K562 (cell line): Measurements from ENCODE around the gene KCNJ15. TPM values are rescaled to one million over a fixed set of nuclear protein-coding genes. Genes with fewer than 3 reads are reported as not detected.

ENCODE experiments used
- CCNT2 ChIP-seq: IDR thresholded peaks from 2 replicates; pipeline ENCODE4 v1.6.1; 2011; ENCODE audit warnings: borderline replicate concordance, low read depth, mild to moderate bottlenecking, moderate library complexity, mixed read lengths, low read length; ENCODE audit not compliant: insufficient read length; ENCODE audit errors: extremely low read depth
- HOMEZ ChIP-seq: fragments of 250-450 bp; sonication (Bioruptor Pico); IDR thresholded peaks from 2 replicates; pipeline ENCODE4 v1.4.0; 2020; ENCODE audit warnings: mild to moderate bottlenecking, moderate library complexity
- NONO ChIP-seq, 2 experiments: fragments of 200-400 bp in 1 of 2; fragments of 450-650 bp in 1 of 2; formaldehyde crosslinking in 1 of 2; IDR thresholded peaks; 2 replicates each; pipeline ENCODE4 v1.6.1; 2017; ENCODE audit warnings: low read depth in 2 of 2, mild to moderate bottlenecking in 2 of 2, moderate library complexity in 2 of 2, low read length in 1 of 2
- POLR2B ChIP-seq: fragments of 450-650 bp; IDR thresholded peaks from 2 replicates; pipeline ENCODE4 v1.6.1; 2018; ENCODE audit warnings: low read depth; ENCODE audit not compliant: partially characterized antibody
- SMARCE1 ChIP-seq: fragments of 450-650 bp; IDR thresholded peaks from 2 replicates; pipeline ENCODE4 v1.7.1; 2016; ENCODE audit warnings: mild to moderate bottlenecking
- SP2 ChIP-seq: IDR thresholded peaks from 2 replicates; pipeline ENCODE4 v1.6.1; 2011; ENCODE audit warnings: mild to moderate bottlenecking, low read depth, low read length, moderate library complexity; ENCODE audit not compliant: poor library complexity, severe bottlenecking; ENCODE audit errors: extremely low read depth
- ZFP91 ChIP-seq: sonication (generic); formaldehyde crosslinking; IDR thresholded peaks from 2 replicates; pipeline ENCODE4 v1.8.0; 2022; ENCODE audit warnings: mild to moderate bottlenecking, missing genetic modification reagents
- ZHX1 ChIP-seq: fragments of 150-350 bp; conservative IDR thresholded peaks from 2 replicates; pipeline ENCODE4 v1.6.1; 2014; ENCODE audit warnings: low read length
- ZNF197 ChIP-seq: fragments of 200-800 bp; sonication (Bioruptor generic); IDR thresholded peaks from 2 replicates; pipeline ENCODE4 v1.6.1; 2016; ENCODE audit warnings: low read depth, missing genetic modification characterization, missing compliant biosample characterization
- ZNF347 ChIP-seq: fragments of 450-650 bp; formaldehyde crosslinking; IDR thresholded peaks from 2 replicates; pipeline ENCODE4 v1.4.0; 2020; ENCODE audit warnings: low read depth, mild to moderate bottlenecking, moderate library complexity
- polyA plus RNA-seq, 8 experiments: library from polyadenylated mRNA; depleted of rRNA in 4 of 8; stranded (reverse) in 5 of 8; unstranded in 3 of 8; fragments of >200 nt; fragmentation: Nextera tagmentation in 2 of 8; fragmentation: Illumina TruSeq in 1 of 8; extraction: Ambion mirVana in 2 of 8; extraction: Trizol in 1 of 8; gene quantifications; 2 replicates each; pipeline versions ENCODE4 v1.2.1 to v1.2.3, GENCODE V29; 2011 to 2014; ENCODE audit warnings: inconsistent platforms in 1 of 8, missing spikeins in 1 of 8
- total RNA-seq, 7 experiments: library from RNA; depleted of rRNA in 6 of 7; stranded (reverse); fragments of >200 nt in 6 of 7; fragmentation: Illumina TruSeq in 2 of 7; extraction: Trizol in 2 of 7; gene quantifications; 2 replicates each; pipeline versions ENCODE4 v1.2.1 to v1.2.3, GENCODE V29; 2011 to 2021; ENCODE audit warnings: low replicate concordance in 1 of 7
- TF ChIP-seq, protein P1 (sequence below): fragments of 450-650 bp; IDR thresholded peaks from 2 replicates; pipeline ENCODE4 v1.6.1; 2017; ENCODE audit warnings: antibody characterized with exemption, mild to moderate bottlenecking
- TF ChIP-seq, protein P2 (sequence below): IDR thresholded peaks from 2 replicates; pipeline ENCODE4 v1.6.1; 2011; ENCODE audit warnings: borderline replicate concordance, low read depth, mild to moderate bottlenecking, moderate library complexity, low read length; ENCODE audit not compliant: insufficient read depth, poor library complexity, severe bottlenecking

KCNJ15 gene
- total and polyA plus RNA-seq, 9 of the 15 experiments (the other 6 are each of a cell fraction or from before 2014, with no cell fraction given) = 0.20 to 3.0 (median 0.72) TPM; not detected in 1

GRCh38 chr21:38220270-38220737 is 36.5 kb upstream of the KCNJ15 start (continued):
- TF ChIP-seq POLR2B = no peak
- peak; percentile 80; the same call in 1 of the 2 replicates for TF ChIP-seq SMARCE1
- TF ChIP-seq ZHX1 = no peak
- TF ChIP-seq SP2 = no peak
- TF ChIP-seq CCNT2 = peak; percentile 72
- TF ChIP-seq NONO (IDR thresholded peaks at IDR 0.05; ENCODE audit: low read depth in 2 of 2, low read length in 1 of 2) = no peak
- no peak for TF ChIP-seq ZFP91
- TF ChIP-seq, protein P1, sequence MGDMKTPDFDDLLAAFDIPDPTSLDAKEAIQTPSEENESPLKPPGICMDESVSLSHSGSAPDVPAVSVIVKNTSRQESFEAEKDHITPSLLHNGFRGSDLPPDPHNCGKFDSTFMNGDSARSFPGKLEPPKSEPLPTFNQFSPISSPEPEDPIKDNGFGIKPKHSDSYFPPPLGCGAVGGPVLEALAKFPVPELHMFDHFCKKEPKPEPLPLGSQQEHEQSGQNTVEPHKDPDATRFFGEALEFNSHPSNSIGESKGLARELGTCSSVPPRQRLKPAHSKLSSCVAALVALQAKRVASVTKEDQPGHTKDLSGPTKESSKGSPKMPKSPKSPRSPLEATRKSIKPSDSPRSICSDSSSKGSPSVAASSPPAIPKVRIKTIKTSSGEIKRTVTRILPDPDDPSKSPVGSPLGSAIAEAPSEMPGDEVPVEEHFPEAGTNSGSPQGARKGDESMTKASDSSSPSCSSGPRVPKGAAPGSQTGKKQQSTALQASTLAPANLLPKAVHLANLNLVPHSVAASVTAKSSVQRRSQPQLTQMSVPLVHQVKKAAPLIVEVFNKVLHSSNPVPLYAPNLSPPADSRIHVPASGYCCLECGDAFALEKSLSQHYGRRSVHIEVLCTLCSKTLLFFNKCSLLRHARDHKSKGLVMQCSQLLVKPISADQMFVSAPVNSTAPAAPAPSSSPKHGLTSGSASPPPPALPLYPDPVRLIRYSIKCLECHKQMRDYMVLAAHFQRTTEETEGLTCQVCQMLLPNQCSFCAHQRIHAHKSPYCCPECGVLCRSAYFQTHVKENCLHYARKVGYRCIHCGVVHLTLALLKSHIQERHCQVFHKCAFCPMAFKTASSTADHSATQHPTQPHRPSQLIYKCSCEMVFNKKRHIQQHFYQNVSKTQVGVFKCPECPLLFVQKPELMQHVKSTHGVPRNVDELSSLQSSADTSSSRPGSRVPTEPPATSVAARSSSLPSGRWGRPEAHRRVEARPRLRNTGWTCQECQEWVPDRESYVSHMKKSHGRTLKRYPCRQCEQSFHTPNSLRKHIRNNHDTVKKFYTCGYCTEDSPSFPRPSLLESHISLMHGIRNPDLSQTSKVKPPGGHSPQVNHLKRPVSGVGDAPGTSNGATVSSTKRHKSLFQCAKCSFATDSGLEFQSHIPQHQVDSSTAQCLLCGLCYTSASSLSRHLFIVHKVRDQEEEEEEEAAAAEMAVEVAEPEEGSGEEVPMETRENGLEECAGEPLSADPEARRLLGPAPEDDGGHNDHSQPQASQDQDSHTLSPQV = no peak
- TF ChIP-seq, protein P2, sequence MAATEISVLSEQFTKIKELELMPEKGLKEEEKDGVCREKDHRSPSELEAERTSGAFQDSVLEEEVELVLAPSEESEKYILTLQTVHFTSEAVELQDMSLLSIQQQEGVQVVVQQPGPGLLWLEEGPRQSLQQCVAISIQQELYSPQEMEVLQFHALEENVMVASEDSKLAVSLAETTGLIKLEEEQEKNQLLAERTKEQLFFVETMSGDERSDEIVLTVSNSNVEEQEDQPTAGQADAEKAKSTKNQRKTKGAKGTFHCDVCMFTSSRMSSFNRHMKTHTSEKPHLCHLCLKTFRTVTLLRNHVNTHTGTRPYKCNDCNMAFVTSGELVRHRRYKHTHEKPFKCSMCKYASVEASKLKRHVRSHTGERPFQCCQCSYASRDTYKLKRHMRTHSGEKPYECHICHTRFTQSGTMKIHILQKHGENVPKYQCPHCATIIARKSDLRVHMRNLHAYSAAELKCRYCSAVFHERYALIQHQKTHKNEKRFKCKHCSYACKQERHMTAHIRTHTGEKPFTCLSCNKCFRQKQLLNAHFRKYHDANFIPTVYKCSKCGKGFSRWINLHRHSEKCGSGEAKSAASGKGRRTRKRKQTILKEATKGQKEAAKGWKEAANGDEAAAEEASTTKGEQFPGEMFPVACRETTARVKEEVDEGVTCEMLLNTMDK = no peak
- no peak for TF ChIP-seq ZNF347 (CRISPR knock-in tag)
- no peak for TF ChIP-seq ZNF197
- no peak for TF ChIP-seq HOMEZ (CRISPR knock-in tag)
